OCI-LY3 (cell line): ENCODE results near the gene ZNF98.

ENCODE experiments used
- H2AFZ ChIP-seq: fragments of 200-600, 300-600 bp; shearing (Covaris generic); 2 replicates; pipeline ENCODE4 v1.6.0; 2014; ENCODE audit warnings: antibody characterized with exemption, low read depth, low read length
- H3K27ac ChIP-seq: fragments of 200-600, 300-600 bp; sonication (generic); 2 replicates; pipeline ENCODE4 v1.5.1; 2014; ENCODE audit warnings: mild to moderate bottlenecking, low read length, moderate library complexity, mixed read lengths
- H3K27me3 ChIP-seq: fragments of 200-600, 300-600 bp; sonication (generic); 2 replicates; pipeline ENCODE4 v1.6.1; 2014; ENCODE audit warnings: low read depth, low read length, mixed read lengths
- H3K36me3 ChIP-seq: fragments of 200-600, 300-600 bp; sonication (generic); replicated peaks from 2 replicates; pipeline ENCODE3; 2014; ENCODE audit warnings: low read depth, low read length, mixed read lengths
- H3K4me1 ChIP-seq: fragments of 300-600, 200-600 bp; sonication (generic); 2 replicates; pipeline ENCODE4 v1.6.1; 2014; ENCODE audit warnings: low read length, mixed read lengths
- H3K4me2 ChIP-seq: fragments of 200-600, 300-600 bp; sonication (generic); 2 replicates; pipeline ENCODE4 v1.6.1; 2014; ENCODE audit warnings: low read length, mixed read lengths
- H3K4me3 ChIP-seq: fragments of 300-600, 200-600 bp; sonication (generic); 2 replicates; pipeline ENCODE4 v1.5.1; 2014; ENCODE audit warnings: antibody characterized with exemption, mild to moderate bottlenecking, low read length, moderate library complexity
- H3K79me2 ChIP-seq: fragments of 300-600, 200-600 bp; shearing (Covaris generic); 2 replicates; pipeline ENCODE4 v1.6.1; 2014; ENCODE audit warnings: mild to moderate bottlenecking, low read length, mixed read lengths
- H3K9ac ChIP-seq: fragments of 300-600, 200-600 bp; shearing (Covaris generic); 2 replicates; pipeline ENCODE4 v1.6.0; 2014; ENCODE audit warnings: mild to moderate bottlenecking, low read length, moderate library complexity
- H3K9me3 ChIP-seq: fragments of 200-600, 300-600 bp; shearing (Covaris generic); 2 replicates; pipeline ENCODE4 v1.6.1; 2014; ENCODE audit warnings: low read length, mixed read lengths; ENCODE audit not compliant: insufficient read depth
- H4K20me1 ChIP-seq: fragments of 200-600, 300-600 bp; sonication (generic); 2 replicates; pipeline ENCODE4 v1.6.1; 2016; ENCODE audit warnings: low read length, mixed read lengths; ENCODE audit not compliant: insufficient read depth
- CTCF ChIP-seq: fragments of 200-600, 300-600 bp; sonication (generic); IDR thresholded peaks from 2 replicates; pipeline ENCODE4 v1.5.1; 2014; ENCODE audit warnings: antibody characterized with exemption, low read length, low read depth
- EZH2phosphoT487 ChIP-seq: fragments of 200-600 bp; shearing (Covaris generic); IDR thresholded peaks from 2 replicates; pipeline ENCODE4 v1.6.1; 2018; ENCODE audit warnings: antibody characterized with exemption, mixed run types, low read depth

The ZNF98 gene

GRCh38 chr19:22422211-22422610 lies at the start of gene ZNF98:
ZNF98 (minus strand) TSS chr19:22422346; CDS start chr19:22422224, 122 bp downstream.
- Histone ChIP-seq H3K9me3 (peaks cover 9% of the 10 kb centered on the region), H3K9ac (no peak within 1 kb of the TSS), H3K27ac (no peak within 1 kb of the TSS), H3K4me1 (no peaks in the 10 kb centered on the region), H3K79me2 (no peaks in the 10 kb centered on the region), H3K36me3 (no peaks in the 10 kb centered on the region), H3K27me3 (no peaks in the 10 kb centered on the region), H4K20me1 (no peaks in the 10 kb centered on the region), H3K4me2 (no peak within 1 kb of the TSS), H2AFZ (no peak within 1 kb of the TSS), H3K4me3 (no peak within 1 kb of the TSS)
- TF ChIP-seq EZH2phosphoT487 (no peak), CTCF (no peak)

GRCh38 chr19:22446605-22447004 lies 24.5 kb upstream of the ZNF98 start:
- H3K79me2 ChIP-seq, result no peaks in the 10 kb centered on the region
- H3K27ac ChIP-seq, result no peak overlapping the region
- H4K20me1 ChIP-seq, result no peaks in the 10 kb centered on the region
- H3K9me3 ChIP-seq, result no peaks in the 10 kb centered on the region
- no peaks in the 10 kb centered on the region for H3K36me3 ChIP-seq
- H3K4me3 ChIP-seq, result no peak overlapping the region
- H3K4me1 ChIP-seq, result no peaks in the 10 kb centered on the region
- H3K9ac ChIP-seq, result no peak overlapping the region
- no peak overlapping the region for H2AFZ ChIP-seq
- TF ChIP-seq CTCF, result no peak
- no peak for TF ChIP-seq EZH2phosphoT487
- H3K4me2 ChIP-seq, result no peak overlapping the region
- H3K27me3 ChIP-seq, result no peaks in the 10 kb centered on the region

GRCh38 chr19:22438011-22438410 lies 15.9 kb upstream of the ZNF98 start:
- TF ChIP-seq EZH2phosphoT487 (no peak), CTCF (no peak)
- H3K79me2 ChIP-seq, result no peaks in the 10 kb centered on the region
- no peak overlapping the region for H2AFZ ChIP-seq
- H3K27ac ChIP-seq, result no peak overlapping the region
- H3K9me3 ChIP-seq, result peaks cover 9% of the 10 kb centered on the region; the same call in 1 of the 2 replicates
- no peaks in the 10 kb centered on the region for H4K20me1 ChIP-seq
- H3K4me1 ChIP-seq, result no peaks in the 10 kb centered on the region
- H3K4me2 ChIP-seq, result no peak overlapping the region
- no peaks in the 10 kb centered on the region for H3K27me3 ChIP-seq
- no peak overlapping the region for H3K4me3 ChIP-seq
- no peaks in the 10 kb centered on the region for H3K36me3 ChIP-seq
- H3K9ac ChIP-seq, result no peak overlapping the region

- no peak overlapping the region for H3K27ac ChIP-seq
- no peak for TF ChIP-seq EZH2phosphoT487
- no peak for TF ChIP-seq CTCF
- H3K4me3 ChIP-seq, result no peak overlapping the region
- H3K79me2 ChIP-seq, result no peaks in the 10 kb centered on the region
- no peaks in the 10 kb centered on the region for H3K4me1 ChIP-seq
- H4K20me1 ChIP-seq, result no peaks in the 10 kb centered on the region
- H2AFZ ChIP-seq, result no peak overlapping the region
- no peaks in the 10 kb centered on the region for H3K36me3 ChIP-seq
- H3K9me3 ChIP-seq, result peaks cover 8% of the 10 kb centered on the region; the same call in 1 of the 2 replicates
- no peaks in the 10 kb centered on the region for H3K27me3 ChIP-seq
- no peak overlapping the region for H3K9ac ChIP-seq
- H3K4me2 ChIP-seq, result no peak overlapping the region
These were observed 6.1 kb upstream of the ZNF98 start for GRCh38 chr19:22427960-22428913.
